EL (cell line): ENCODE measurements around the gene XK.

ENCODE experiments used
- DNase-seq: peaks from one replicate; pipeline ENCODE4 v3.0.0-alpha.2; 2016

The XK gene

DNA sequence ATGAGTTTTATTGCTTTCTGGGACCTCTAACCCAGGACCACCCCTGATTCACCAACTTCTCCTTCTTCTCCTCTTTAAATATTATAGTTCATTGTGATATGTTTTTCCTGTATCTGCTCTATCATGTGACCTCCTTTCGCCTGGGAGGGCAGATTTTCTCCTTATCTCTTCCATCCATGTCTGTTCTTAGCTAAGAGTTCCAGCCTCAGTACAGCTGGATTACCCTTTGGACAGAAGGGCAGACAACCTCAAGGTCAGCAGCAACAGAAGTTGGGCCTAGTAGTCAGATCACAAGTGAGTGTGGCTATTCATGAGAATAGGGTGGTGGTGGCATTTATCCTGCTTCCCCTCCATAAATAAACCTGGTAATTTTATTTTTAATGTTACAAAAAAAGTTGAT is 5.7 kb upstream of the XK start:
- DNase-seq: no peak

DNA sequence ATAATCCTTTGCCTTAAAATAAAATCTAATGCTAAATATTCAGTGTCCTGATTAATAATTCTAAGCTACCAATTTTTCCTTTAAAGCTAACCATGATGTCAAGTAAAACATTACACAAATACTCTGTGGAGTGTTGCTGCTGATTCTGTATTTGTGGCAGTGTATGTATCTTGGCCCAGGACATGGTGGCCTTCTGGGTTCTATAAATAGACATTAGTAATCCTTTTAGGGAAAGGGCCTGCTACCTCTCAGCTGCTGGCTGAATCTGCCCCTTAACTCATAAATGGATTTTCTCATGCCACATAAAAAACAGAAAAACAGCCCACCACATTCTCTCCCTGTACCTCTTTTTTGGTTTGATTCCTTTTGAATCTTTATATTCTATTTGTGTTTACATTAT is 1.2 kb upstream of the XK start:
- DNase-seq: no peak

DNA sequence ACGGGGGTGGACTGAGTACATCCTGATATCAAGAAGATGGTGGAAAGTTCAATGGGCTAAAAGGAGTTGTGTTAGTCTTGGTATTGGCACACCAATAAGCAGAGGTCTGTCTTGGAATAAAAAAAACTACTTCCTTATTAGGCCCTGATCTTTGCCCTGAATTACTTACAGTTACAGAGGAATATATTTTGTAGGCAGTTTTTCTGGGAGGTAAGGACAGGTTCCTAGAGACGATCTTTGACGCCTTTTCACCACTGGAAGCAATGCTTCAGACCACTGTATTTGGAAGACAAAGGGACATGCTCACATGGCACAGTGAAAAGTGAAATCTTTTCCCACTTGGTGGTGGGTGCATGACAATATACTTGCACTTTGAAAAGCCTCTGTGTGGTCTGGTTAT is 618 bp upstream of the XK start:
- no peak for DNase-seq

DNA sequence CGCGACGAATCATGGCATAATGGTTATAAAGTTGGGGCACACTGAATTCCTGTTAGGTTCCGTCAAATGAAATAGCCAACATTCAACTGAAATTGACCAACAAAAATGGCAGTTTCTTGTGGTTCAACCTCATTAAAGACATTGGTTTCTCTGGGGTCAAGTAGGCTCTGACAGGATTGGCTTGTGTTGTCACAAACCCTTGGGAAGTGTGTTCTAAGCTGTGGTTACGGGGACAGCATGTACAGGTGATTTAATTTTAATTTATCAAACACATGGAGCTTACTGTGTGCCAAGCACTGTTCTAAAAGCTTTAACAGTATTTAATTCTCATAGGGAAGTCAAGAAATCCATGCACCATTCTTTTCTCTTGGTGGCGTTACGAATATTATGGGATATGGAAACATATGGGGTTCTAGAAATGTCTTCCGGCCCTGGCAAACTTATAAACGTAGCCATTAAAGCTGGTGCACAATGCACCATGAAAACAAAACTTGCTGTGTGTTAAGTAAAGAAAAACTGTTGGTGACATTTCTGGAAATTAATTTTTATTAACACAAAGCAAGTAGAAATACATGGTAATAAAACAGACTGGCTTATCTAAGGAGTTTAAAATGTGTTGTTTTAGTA is 891 bp downstream of the XK start:
- DNase-seq: no peak

DNA sequence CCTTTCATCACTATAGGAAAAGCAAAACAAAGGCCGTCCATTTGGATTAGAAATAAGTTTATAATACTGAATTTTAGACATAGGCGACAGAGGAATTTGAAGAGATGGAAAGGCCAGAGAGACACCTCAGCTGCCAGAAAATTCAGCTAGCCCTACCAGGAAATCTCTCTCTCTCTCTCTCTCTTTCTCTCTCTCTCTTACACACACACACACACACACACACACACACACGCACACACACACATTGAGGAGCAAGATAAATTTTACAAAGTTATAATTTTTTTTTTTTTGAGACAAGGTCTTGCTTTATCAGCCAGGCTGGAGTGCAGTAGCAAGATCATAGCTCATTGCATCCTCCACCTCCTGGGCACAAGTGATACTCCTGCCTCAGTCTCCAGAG is 1.4 kb downstream of the XK start:
- no peak for DNase-seq

DNA sequence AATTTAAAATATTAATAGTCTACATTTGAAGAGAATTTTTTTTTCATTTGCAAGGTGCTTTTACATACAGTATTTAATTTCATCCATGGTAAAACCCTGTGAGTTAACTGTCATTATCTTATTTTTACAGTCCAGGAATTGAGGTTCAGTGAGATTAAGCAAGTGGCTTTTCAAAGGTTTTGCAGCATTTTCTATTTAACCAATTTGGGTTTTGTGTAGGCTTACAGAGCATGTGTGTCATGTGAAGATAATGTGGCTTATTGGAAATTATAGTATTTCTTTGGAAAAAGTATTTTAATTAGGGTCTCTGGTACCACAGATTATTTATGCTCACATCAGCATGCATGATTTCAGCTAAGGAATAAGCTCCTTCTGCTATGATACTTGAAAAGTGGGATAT is 4.5 kb downstream of the XK start:
- no peak for DNase-seq

DNA sequence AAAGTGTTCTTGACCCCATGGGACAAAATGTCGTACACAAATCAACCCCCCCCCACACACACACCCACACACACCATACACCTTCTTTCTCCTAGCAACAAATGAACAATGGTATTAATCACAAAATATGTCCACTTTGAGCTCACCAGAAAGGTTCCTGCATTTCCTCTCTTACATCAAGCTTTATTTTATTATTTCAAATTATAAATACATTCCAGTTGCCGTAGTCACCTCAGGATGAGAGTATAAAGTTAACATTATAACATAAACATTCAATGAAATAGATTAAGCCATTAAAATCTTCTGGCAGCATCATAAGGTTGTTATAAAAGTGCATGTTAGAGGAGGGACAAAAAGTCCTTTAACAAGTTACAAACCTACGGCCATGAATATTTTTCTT is 7.3 kb downstream of the XK start:
- DNase-seq: no peak

DNA sequence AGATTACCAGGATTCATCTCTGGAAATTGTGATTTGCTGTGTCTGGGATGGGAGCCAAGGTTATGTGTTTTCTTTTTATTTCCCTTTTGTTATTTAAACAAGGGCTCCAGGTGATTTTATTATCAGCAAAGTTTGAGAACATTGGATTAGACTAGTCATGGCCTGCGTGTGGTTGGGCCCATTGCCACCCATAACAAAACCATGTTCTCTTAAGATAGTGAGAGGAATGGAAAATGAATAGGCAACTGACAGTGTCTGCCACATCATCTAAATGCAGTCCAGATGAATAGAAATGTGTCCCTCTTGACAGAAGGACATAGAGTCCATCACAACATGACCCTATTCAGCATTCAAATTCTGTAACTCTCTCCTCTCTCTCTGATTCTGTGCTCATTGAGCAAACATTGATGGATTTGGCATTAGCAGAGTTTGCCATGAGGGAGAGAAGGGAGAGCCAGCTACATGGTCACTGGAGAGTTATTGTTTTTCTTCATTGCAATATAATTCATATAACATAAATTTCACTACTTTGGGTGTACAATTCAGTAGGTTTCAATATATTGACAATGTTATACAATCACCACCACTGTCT is 11.7 kb downstream of the XK start:
- DNase-seq: no peak

DNA sequence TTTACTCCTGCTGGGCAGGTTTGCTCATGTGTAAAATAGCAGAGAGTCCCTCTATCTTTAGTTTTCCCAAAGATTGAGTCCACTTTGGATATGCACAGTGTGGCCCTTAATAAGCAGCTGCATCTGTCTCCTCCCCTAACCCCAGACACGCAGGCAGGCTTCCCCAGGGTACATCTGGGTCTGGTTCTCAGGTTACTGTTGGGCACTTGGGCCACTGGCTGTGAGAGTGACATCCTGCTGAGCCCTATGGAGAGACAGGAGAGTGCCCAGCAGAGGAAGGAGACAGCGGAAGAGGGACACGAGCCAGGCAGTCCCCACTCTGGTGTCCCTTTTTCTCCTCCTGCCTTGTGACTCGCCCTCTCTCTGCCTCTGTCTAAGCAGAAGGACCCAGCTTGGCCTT is 16.0 kb downstream of the XK start:
- no peak for DNase-seq

DNA sequence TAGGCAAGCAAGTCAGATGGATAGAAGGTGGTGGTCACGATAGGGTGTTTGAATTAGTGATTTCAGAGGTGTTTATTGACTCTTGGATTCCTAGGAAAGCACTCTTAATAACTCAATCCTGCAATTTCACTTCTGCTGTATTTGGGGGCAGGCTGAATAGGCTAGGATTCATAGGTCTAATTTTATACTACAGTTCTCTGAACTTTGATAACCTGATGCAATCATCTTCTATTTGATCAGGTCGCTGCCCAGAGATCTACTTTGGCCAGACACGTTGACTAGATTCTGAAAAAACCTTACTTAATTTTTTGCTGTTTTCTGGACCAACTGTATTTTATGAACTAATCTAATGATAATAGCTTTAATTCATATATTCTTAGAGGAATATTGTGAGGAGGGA is 26.4 kb downstream of the XK start:
- DNase-seq: no peak

DNA sequence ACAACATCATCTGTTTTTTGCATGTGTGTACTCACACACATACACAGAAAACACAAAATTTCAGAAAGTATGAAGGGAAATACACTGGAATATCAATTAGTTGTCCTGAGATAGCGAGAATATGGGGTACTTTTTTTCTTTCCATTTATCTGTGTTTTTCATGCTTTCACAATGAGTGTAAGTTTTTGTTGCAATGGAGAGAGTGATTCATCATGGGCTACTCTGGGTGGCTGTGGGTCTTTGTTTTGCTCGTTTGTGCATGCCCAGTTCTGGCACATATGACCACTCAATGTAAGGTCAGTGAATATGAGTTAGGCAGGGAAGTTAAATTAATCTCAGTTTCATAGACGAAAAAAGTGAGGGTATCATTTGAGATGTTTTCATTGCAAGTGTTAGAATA is 26.9 kb downstream of the XK start:
- DNase-seq: no peak

DNA sequence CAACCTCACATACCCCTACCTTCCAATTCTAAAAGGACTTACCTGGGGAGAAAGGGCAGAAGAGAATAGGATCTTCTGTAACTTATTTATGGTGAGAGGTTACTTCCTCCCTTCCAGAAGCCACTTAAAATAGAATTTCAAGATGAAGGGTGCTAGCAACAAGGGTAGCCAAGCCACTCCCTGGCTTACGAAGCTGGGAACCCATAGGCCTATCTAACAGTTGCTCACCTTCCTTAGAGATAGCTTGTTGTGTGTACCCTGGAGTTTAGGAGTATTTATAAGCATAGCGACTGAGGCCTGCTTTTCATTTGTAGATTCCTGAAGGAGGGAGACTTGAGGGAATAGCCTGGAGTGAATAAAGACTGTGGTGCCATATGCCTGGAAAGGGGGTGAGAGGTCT is 28.9 kb downstream of the XK start:
- DNase-seq: no peak

DNA sequence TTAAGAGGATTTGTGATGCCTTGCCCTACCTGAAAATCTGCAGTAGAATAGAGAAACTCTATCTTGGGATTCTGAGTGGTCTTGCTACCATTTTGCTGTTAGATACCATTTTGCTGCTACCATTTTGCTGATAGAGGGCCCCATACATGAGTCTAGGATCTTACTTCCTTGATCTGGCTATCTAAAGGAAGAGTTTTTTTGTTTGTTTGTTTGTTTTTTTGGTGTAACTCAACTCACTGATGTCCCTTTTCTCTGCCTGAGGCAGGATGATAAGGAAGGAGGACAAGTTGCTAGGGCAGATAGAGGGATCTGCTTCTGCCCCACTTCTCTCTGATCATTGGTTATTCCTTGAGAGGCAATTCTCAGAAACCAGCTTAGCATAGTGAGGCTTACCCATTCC is 31.0 kb downstream of the XK start:
- no peak for DNase-seq

DNA sequence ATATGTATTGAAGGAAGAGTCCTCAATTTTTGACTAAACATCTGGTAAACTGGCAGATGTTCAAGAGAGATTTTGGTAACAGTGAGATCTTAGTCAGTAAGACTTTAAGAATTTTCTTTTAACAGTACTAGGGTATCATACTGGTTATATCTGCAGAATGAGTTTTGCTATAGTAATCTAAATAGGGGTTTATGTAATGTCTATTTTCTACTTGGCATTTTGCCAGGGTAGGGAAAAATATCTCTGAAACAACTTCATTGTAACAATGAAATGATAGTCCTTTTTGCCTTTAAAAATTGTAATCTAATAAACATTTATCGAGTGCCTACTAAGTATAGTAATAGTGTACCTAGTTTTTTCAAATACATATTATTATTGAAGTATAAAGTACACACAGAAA is 32.1 kb downstream of the XK start:
- no peak for DNase-seq

DNA sequence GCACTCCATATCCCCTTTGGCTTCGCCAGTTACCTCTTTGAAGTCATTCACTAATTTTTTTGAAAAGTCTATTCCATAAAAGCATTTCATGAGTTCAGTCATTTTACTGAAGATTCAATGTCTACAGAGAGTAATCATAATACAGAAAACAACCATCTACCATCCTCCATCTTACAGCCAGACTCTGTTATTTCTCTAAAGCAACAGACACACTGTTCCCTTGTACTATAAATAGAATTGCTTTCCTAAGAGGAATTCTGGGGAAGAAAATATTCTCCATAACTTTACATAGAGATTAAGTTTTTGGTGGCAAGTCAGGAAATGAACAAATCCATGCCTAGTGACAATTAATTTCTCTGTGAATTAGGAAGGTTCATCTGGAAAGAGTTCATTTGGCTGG is 37.0 kb downstream of the XK start:
- no peak for DNase-seq

DNA sequence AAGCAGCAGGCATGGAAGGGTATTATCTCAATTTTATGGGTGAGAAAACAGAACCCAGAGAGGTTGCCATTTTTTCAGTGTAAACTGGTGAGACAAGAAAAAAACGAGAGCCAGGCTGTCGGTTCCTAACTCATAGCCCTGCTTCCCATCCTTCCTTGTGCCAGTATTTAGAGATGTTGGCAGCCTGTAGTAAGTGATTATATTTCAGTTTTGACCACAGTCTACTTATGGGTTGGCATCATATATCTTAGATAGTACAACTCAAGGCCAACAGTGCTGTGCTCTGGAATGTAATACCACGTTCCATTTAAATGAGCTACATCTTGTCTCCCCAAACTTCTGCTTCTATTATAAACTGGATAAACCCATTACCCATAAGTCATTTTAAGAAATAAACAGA is 40.8 kb downstream of the XK start:
- DNase-seq: no peak

DNA sequence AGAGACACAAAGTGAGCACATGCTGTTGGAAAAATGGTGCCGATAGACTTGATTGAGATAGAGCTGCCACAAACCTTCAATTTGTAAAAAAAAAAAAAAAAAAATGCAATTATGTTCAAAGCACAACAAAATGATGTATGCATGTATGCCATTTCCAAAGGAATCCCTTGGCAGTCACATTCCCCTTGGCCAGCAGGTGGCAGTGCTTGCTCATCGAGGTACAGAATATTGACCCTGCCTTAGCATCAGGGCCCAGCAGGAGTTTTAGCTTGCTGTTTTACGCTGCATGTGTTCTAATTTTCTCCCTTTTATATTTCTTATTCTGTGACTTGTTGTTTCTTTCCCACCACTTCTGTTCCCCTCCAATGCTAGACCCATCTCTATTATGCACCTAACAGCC is 59.8 kb downstream of the XK start:
- DNase-seq: peak; percentile 40

DNA sequence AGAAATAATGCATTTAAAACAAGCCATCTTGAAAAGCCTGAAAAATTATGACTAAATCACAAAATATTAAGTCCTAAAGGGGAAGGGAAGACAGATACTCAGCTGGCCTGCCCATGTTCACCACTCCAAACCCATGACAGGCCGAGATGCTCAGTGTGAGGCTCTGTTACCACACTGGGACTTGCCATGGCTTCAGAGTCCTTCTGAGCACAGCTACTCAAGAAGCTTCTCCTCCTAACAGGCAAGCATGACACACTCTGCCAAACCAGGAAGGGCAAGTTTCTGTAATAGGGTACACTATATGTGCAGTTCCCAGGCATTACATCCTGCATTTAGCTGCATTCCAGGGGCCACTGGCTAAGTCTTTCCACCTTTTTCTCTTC is 60.2 kb downstream of the XK start:
- DNase-seq: no peak

DNA sequence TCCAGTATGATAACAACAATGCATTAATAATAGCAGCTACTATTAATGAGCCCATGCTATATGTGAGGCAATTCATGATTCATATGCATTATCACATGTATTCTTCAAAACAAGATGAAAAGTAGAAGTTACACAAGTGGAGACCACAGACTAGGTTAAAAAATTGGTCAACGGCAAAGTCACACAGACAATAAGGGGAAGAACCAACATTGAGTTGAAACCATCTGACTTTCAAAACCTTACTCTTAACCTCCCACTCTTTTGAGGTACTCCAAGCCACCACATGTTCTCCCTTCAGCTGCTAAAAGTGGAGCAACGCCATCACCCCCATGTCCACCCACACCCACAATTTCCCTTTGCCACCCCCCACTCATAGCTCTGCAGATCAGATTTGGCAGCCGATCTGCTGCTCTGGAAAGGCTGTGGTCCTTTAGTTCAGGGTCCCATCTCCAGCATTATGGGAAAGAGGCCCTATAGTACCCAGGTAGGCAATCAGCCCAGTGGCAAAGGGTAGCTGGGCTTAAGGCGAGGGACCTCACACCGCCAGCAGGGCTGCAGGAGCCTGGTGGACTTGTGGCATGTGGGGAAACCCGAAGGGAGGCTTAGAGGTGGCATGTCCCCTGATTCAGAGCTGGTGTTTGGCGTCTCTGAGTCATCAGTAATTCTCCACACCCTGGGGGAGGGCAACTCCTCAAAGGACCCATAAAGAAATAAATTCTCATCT is 60.8 kb downstream of the XK start:
- DNase-seq: peak; percentile 0

DNA sequence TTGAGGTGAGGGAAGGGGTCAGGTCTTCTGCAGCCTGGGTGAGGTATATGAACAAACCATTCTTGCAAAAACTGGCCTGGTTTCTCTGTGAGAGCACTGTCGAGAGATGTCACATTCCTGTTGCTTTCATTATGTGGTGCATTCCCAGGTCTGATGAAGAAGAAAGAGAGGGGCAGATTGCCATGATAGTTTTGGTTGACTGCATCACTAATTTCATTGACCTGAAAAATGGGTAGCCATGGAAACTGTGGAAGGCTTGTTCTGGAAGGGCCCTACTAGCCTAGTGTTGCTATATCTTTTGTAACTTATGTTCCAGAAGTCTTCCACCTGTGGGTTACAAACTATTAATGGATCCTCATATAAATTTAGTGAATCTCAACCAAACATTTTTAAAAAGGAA is 61.4 kb downstream of the XK start:
- DNase-seq: no peak

DNA sequence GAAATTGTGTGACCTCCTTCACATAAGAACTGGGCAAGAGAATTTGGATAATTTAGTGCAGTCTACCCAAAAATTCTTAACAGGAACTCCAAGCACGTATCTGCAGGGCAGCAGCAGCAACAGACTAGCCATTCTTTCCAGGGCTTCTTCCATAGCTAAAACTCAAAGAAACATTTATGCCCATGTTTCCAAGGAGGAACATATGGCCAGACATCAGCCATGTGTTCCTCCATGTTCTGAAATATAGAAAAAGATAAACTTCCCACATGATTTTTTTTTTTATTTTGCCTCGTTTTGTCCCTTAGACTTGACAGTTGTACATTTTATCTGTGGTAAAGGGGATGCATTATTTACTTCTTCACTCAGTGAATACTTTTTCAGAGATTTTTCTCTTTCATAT is 66.7 kb downstream of the XK start:
- no peak for DNase-seq

DNA sequence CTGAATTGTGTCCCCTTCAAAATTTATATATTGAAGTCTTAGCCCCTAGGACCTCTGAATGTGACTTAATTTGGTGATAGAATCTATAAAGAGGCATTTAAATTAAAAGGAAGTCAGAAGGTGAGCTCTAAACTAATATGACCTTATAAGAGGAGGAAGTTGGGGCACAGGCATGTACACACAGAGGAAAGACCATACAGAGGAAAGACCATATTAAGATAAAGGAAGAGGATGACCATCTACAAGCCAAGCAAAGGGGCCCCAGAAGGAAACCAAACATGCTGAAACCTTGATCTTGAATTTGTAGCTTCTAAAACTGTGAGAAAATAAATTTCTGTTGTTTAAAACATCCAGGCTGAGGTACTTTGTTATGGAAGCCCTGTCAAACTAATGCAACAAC is 67.3 kb downstream of the XK start:
- no peak for DNase-seq

DNA sequence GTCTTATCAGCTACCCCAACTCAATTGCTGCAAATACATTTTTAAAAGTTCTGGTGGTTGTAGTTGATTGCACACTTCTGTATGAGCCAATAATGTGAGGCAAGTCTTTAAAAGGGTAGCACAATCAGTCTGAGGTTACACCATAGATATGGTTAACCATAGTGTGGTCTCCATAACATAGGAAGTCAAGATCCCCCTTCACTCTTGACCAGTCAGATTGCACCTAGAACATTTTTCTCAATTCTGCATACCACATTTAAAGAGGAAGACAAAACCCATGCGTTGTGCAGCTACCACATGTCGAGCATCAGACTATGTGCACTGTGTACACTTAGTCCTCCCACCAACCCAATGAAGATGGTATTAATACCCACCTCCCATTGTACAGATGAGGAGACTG is 67.8 kb downstream of the XK start:
- no peak for DNase-seq

DNA sequence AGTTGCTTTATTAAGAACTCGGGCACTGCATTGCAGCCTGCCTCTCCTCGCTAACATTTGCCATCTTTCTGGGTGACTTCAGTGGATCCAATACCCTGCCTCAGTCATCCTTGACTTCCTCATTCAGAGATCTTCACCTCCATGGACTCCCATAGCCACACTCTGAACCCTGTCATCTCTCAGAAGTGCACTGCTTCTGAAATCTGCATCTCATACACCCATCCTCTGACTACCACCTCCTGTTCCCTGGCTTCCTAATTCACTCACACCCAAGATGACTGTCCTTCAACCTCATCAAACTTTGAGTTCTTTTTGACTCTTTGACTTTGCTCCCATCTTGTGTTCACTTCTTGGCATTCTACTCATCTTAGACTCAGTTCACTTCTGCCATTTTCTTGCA is 68.9 kb downstream of the XK start:
- DNase-seq: no peak

DNA sequence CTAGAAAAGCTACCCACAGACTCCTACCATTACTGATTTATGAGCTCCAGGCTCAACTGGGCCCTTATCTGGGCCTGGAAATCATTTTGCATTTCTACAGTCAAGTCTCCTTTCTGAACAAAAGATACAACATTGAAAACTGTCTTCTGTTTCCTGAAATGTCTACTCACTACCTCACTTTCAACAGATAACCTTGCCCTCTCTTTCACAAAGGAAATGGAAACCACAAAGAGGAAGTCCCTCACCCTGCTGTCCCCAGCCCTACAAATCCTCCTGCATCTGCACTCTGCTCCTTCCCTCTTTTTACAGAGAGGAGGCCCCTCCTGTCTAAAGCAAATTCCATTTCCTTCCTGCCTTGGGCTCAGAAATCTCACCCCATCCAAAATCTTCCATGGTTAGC is 69.4 kb downstream of the XK start:
- no peak for DNase-seq
